H1 (cell line): ENCODE results near the gene RNFT2. TPM values are rescaled to one million over a fixed set of nuclear protein-coding genes. Genes with fewer than 3 reads are reported as not detected.

Experiments used
- CTCF ChIA-PET: fragments of 300-600 bp; sonication (Branson Sonifier 250); formaldehyde crosslinking; loops from one replicate; lab custom pipeline; 2021; ENCODE audit not compliant: partially characterized antibody; lab: Charles Lee
- POLR2A ChIA-PET: fragments of 300-600 bp; sonication (Branson Sonifier 250); formaldehyde crosslinking; loops from one replicate; lab custom pipeline; 2021; ENCODE audit warnings: inconsistent platforms; ENCODE audit not compliant: partially characterized antibody; lab: Charles Lee
- DNase-seq, 2 experiments: peaks; one replicate each; pipeline versions ENCODE4 v3.0.0 to v3.0.0-alpha.2; 2010 to 2022; ENCODE audit warnings: low spot score in 2 of 2, low read depth in 1 of 2, mixed read lengths in 1 of 2
- FAIRE-seq: peaks from 2 replicates; lab custom pipeline; 2011; peaks lifted over from hg19 to GRCh38; lab: Jason Lieb, UNC
- H2AFZ ChIP-seq: 2 replicates; pipeline ENCODE4 v1.8.1; 2012; ENCODE audit warnings: low read length, inconsistent platforms
- H2AK5ac ChIP-seq: 2 replicates; pipeline ENCODE4 v1.6.1; 2013; ENCODE audit warnings: low read depth, low read length
- H2BK120ac ChIP-seq: replicated peaks from 2 replicates; pipeline ENCODE3; 2013; ENCODE audit warnings: low read depth, low read length, inconsistent platforms
- H2BK12ac ChIP-seq: 2 replicates; pipeline ENCODE4 v1.6.1; 2013; ENCODE audit warnings: low read depth, low read length
- H2BK15ac ChIP-seq: 2 replicates; pipeline ENCODE4 v1.6.1; 2013; ENCODE audit warnings: low read length
- H2BK20ac ChIP-seq: 2 replicates; pipeline ENCODE4 v1.6.1; 2013; ENCODE audit warnings: low read length
- H2BK5ac ChIP-seq: 2 replicates; pipeline ENCODE4 v1.6.1; 2013; ENCODE audit warnings: low read depth, low read length
- H3K14ac ChIP-seq: 2 replicates; pipeline ENCODE4 v1.6.1; 2013; ENCODE audit warnings: inconsistent platforms; ENCODE audit not compliant: insufficient read length
- H3K18ac ChIP-seq: 2 replicates; pipeline ENCODE4 v1.6.1; 2013; ENCODE audit warnings: low read length; ENCODE audit errors: extremely low read depth
- H3K23ac ChIP-seq: 2 replicates; pipeline ENCODE4 v1.6.1; 2013; ENCODE audit warnings: inconsistent platforms; ENCODE audit not compliant: insufficient read length
- H3K23me2 ChIP-seq: 2 replicates; pipeline ENCODE4 v1.6.1; 2013; ENCODE audit warnings: low read depth, low read length
- H3K27ac ChIP-seq: 2 replicates; pipeline ENCODE4 v1.6.1; 2011; ENCODE audit warnings: low read depth, low read length, inconsistent platforms
- H3K27me3 ChIP-seq, 4 experiments: replicated peaks in 1 of 4; 1 replicate in 1 of 4; 2 replicates in 3 of 4; pipeline versions ENCODE4 v1.6.1 to v1.8.1; 2011 to 2013; ENCODE audit warnings: low read length in 3 of 4, mild to moderate bottlenecking in 3 of 4, inconsistent platforms in 2 of 4, mixed read lengths in 2 of 4, moderate library complexity in 1 of 4; ENCODE audit not compliant: control insufficient read depth in 3 of 4, insufficient read depth in 3 of 4; ENCODE audit errors: extremely low read depth in 1 of 4
- H3K36me3 ChIP-seq, 4 experiments: 2 replicates each; pipeline versions ENCODE4 v1.6.1 to v1.8.1; 2011 to 2013; ENCODE audit warnings: mild to moderate bottlenecking in 4 of 4, low read length in 3 of 4, moderate library complexity in 2 of 4, control low read depth in 1 of 4, inconsistent platforms in 1 of 4; ENCODE audit not compliant: insufficient read depth in 4 of 4, control insufficient read depth in 2 of 4
- H3K4ac ChIP-seq: replicated peaks from 2 replicates; pipeline ENCODE3; 2013; ENCODE audit warnings: low read length, low read depth, mixed read lengths, inconsistent platforms; ENCODE audit not compliant: insufficient read length
- H3K4me1 ChIP-seq, 4 experiments: replicated peaks in 1 of 4; 1 replicate in 1 of 4; 2 replicates in 3 of 4; pipeline versions ENCODE4 v1.6.1 to v1.8.1; 2011 to 2013; ENCODE audit warnings: low read length in 3 of 4, inconsistent platforms in 2 of 4, mixed read lengths in 1 of 4; ENCODE audit not compliant: insufficient read depth in 4 of 4, control insufficient read depth in 3 of 4
- H3K4me2 ChIP-seq, 2 experiments: 2 replicates each; pipeline versions ENCODE4 v1.6.1 to v1.8.1; 2011 to 2013; ENCODE audit warnings: low read depth in 2 of 2, low read length in 2 of 2, control low read depth in 1 of 2, inconsistent platforms in 1 of 2, mild to moderate bottlenecking in 1 of 2; ENCODE audit not compliant: insufficient read depth in 1 of 2
- H3K4me3 ChIP-seq, 4 experiments: fragments of 200-600, 300-600 bp in 1 of 4; sonication (generic), shearing (Covaris generic), sonication (Bioruptor Twin) in 1 of 4; 2 replicates each; pipeline versions ENCODE4 v1.5.1 to v1.8.1; 2011 to 2016; ENCODE audit warnings: low read length in 4 of 4, low read depth in 3 of 4, control low read depth in 2 of 4, inconsistent platforms in 2 of 4, mild to moderate bottlenecking in 2 of 4, mixed read lengths in 1 of 4, moderate library complexity in 1 of 4; ENCODE audit not compliant: insufficient read depth in 2 of 4; ENCODE audit errors: extremely low read depth in 1 of 4
- H3K56ac ChIP-seq: replicated peaks from 2 replicates; pipeline ENCODE3; 2013; ENCODE audit warnings: low read depth, mild to moderate bottlenecking, mixed read lengths, low read length, inconsistent platforms; ENCODE audit not compliant: insufficient read length
- H3K79me1 ChIP-seq: 2 replicates; pipeline ENCODE4 v1.6.1; 2013; ENCODE audit warnings: low read depth, low read length, control low read depth
- H3K79me2 ChIP-seq, 2 experiments: 2 replicates each; pipeline versions ENCODE4 v1.6.1 to v1.8.1; 2012 to 2013; ENCODE audit warnings: low read length in 2 of 2, mild to moderate bottlenecking in 2 of 2, inconsistent platforms in 1 of 2; ENCODE audit not compliant: insufficient read depth in 2 of 2, control insufficient read depth in 1 of 2
- H3K9ac ChIP-seq, 4 experiments: replicated peaks in 1 of 4; 1 replicate in 1 of 4; 2 replicates in 3 of 4; pipeline versions ENCODE4 v1.6.1 to v1.8.1; 2011 to 2013; ENCODE audit warnings: low read depth in 3 of 4, low read length in 3 of 4, control low read depth in 2 of 4, mild to moderate bottlenecking in 2 of 4, moderate library complexity in 2 of 4, inconsistent platforms in 1 of 4; ENCODE audit errors: extremely low read depth in 1 of 4
- H3K9me3 ChIP-seq, 2 experiments: 2 replicates each; pipeline versions ENCODE4 v1.6.1 to v1.8.1; 2012 to 2013; ENCODE audit warnings: mild to moderate bottlenecking in 2 of 2, moderate library complexity in 2 of 2, control low read depth in 1 of 2, inconsistent platforms in 1 of 2, low read depth in 1 of 2, low read length in 1 of 2, mixed read lengths in 1 of 2; ENCODE audit not compliant: insufficient read depth in 2 of 2
- H4K20me1 ChIP-seq, 2 experiments: replicated peaks in 1 of 2; 2 replicates each; pipeline versions ENCODE3 to v1.8.1; 2011 to 2013; ENCODE audit warnings: inconsistent platforms in 2 of 2, low read length in 2 of 2, mild to moderate bottlenecking in 1 of 2; ENCODE audit not compliant: insufficient read depth in 2 of 2, control insufficient read depth in 1 of 2
- H4K5ac ChIP-seq: 2 replicates; pipeline ENCODE4 v1.6.1; 2013; ENCODE audit warnings: low read length, low read depth, mixed read lengths, inconsistent platforms; ENCODE audit not compliant: insufficient read length
- H4K8ac ChIP-seq: 2 replicates; pipeline ENCODE4 v1.8.0; 2013; ENCODE audit warnings: mild to moderate bottlenecking, moderate library complexity, low read length, inconsistent platforms; ENCODE audit not compliant: insufficient read depth; ENCODE audit errors: extremely low read depth
- H4K91ac ChIP-seq: replicated peaks from 2 replicates; pipeline ENCODE3; 2013; ENCODE audit warnings: low read length, mixed read lengths, inconsistent platforms; ENCODE audit not compliant: insufficient read length
- ATF2 ChIP-seq: IDR thresholded peaks from 2 replicates; pipeline ENCODE4 v1.6.1; 2012; ENCODE audit warnings: low read length, inconsistent platforms
- BCL11A ChIP-seq, 2 experiments: IDR thresholded peaks; one replicate each; pipeline ENCODE4 v1.6.1; 2011; ENCODE audit warnings: low read depth in 2 of 2, low read length in 2 of 2, mild to moderate bottlenecking in 2 of 2
- CEBPB ChIP-seq: IDR thresholded peaks from 2 replicates; pipeline ENCODE4 v1.6.1; 2012; ENCODE audit warnings: low read depth, low read length
- CHD1 ChIP-seq: IDR thresholded peaks from 2 replicates; pipeline ENCODE4 v1.6.1; 2012; ENCODE audit warnings: low read depth, low read length, improper control_type of control experiment
- MAX ChIP-seq: IDR thresholded peaks from 2 replicates; pipeline ENCODE4 v1.6.1; 2012; ENCODE audit warnings: inconsistent platforms
- NRF1 ChIP-seq: IDR thresholded peaks from 2 replicates; pipeline ENCODE4 v1.6.1; 2011; ENCODE audit warnings: mild to moderate bottlenecking, low read depth, low read length, improper control_type of control experiment
- SIRT6 ChIP-seq: IDR thresholded peaks from one replicate; pipeline ENCODE4 v1.7.1; 2012; ENCODE audit warnings: low read length, inconsistent platforms
- SP4 ChIP-seq: IDR thresholded peaks from 2 replicates; pipeline ENCODE4 v1.6.1; 2012; ENCODE audit warnings: low read length, inconsistent platforms
- SUZ12 ChIP-seq: fragments of 200-600 bp; sonication (generic); IDR thresholded peaks from 2 replicates; pipeline ENCODE4 v1.6.1; 2012; ENCODE audit warnings: mild to moderate bottlenecking, inconsistent platforms, low read length, moderate library complexity, mixed read lengths
- TCF12 ChIP-seq: IDR thresholded peaks from 2 replicates; pipeline ENCODE4 v1.6.1; 2011; ENCODE audit warnings: low read depth, mild to moderate bottlenecking, low read length
- TEAD4 ChIP-seq: IDR thresholded peaks from 2 replicates; pipeline ENCODE4 v1.6.1; 2012; ENCODE audit warnings: low read depth, low read length, inconsistent platforms, mixed read lengths
- YY1 ChIP-seq: IDR thresholded peaks from 2 replicates; pipeline ENCODE4 v1.6.1; 2011; ENCODE audit warnings: low read depth, mild to moderate bottlenecking, low read length
- WGBS, 2 experiments: shearing (Covaris generic) in 1 of 2; methylation state at CpG; one replicate each; pipeline versions ENCODE4 v1.1.6 to v1.1.7; 2013 to 2015; ENCODE audit warnings: low lambda C conversion rate in 2 of 2, mixed read lengths in 2 of 2, inconsistent platforms in 1 of 2, low coverage in 1 of 2, missing lambda C conversion rate in 1 of 2; ENCODE audit not compliant: insufficient replicate concordance in 2 of 2, insufficient coverage in 1 of 2, insufficient read length in 1 of 2; ENCODE audit errors: extremely low coverage in 1 of 2, missing lambda C conversion rate in 1 of 2; 5-methylcytosine and 5-hydroxymethylcytosine counted together
- polyA plus RNA-seq, 7 experiments: library from polyadenylated mRNA; depleted of rRNA in 3 of 7; stranded (reverse) in 5 of 7; unstranded in 2 of 7; fragments of >200 nt in 5 of 7; fragments of 200-250 nt in 2 of 7; gene quantifications; 1 replicate in 5 of 7; 2 replicates in 1 of 7; 4 replicates in 1 of 7; pipeline versions ENCODE4 v1.2.1 to v1.2.3, GENCODE V29; 2011 to 2013; ENCODE audit warnings: missing spikeins in 2 of 7, mixed read lengths in 2 of 7
- total RNA-seq: library from RNA; stranded (reverse); fragmentation: NEBNext Ultra II Directional; extraction: Animal tissue kit (Norgen Biotek cat#: 25700); gene quantifications from 2 replicates; pipeline ENCODE4 v1.2.1, GENCODE V29; 2021

Gene RNFT2
- total and polyA plus RNA-seq, 2 of the 8 experiments (the other 6 are each of a cell fraction or from before 2014, with no cell fraction given): 14.2 to 33.1 TPM

GRCh38 chr12:116792403-116792802, 54.3 kb downstream of the RNFT2 start:
- Histone ChIP-seq H4K91ac (no peak overlapping the region), H3K79me1 (no peaks in the 10 kb centered on the region; the same call in 1 of the 2 replicates), H4K8ac (no peak overlapping the region), H3K27me3 (no peaks in the 10 kb centered on the region), H3K23me2 (peaks cover 17% of the 10 kb centered on the region; the same call in 1 of the 2 replicates), H3K4me3 (no peak overlapping the region), H4K5ac (no peak overlapping the region), H2BK20ac (no peak overlapping the region), H3K36me3 (peaks cover 0 to 6% (median 0%) of the 10 kb centered on the region in 4 experiments; a peak in 4 of 8 replicates), H3K79me2 (no peaks in the 10 kb centered on the region), H2AK5ac (no peak overlapping the region), H3K4ac (no peak overlapping the region), H2BK120ac (no peak overlapping the region), H2AFZ (no peak overlapping the region), H3K9me3 (no peaks in the 10 kb centered on the region), H2BK15ac (no peak overlapping the region), H2BK5ac (no peak overlapping the region), H3K9ac (no peak overlapping the region), H3K27ac (no peak overlapping the region), H3K23ac (no peak overlapping the region), H3K4me1 (no peaks in the 10 kb centered on the region), H2BK12ac (no peak overlapping the region), H3K18ac (no peak overlapping the region), H3K56ac (no peak overlapping the region), H3K4me2 (no peak overlapping the region), H4K20me1 (peaks cover 2 to 5% of the 10 kb centered on the region in 2 experiments), H3K14ac (no peak overlapping the region)
- DNase-seq (no peak), FAIRE-seq (no peak)
- POLR2A ChIA-PET: interaction anchor here (1.7 kb wide), 1 partner anchor 33 kb away, joined by 5 read pairs; no protein-coding TSS in a partner anchor
- CTCF ChIA-PET: interaction anchor here (0.8 to 1.4 kb wide), 3 partner anchors 13 to 186 kb away, joined by 3 to 5 read pairs (median 3); no protein-coding TSS in a partner anchor
- WGBS, 2 experiments: 87% methylated on average over 10 of the region's 10 CpGs; no CpG with 5 or more reads in 1 of the 2 experiments
- TF ChIP-seq ATF2 (no peak), SUZ12 (no peak), NRF1 (no peak), CEBPB (no peak), SIRT6 (no peak), SP4 (no peak), TEAD4 (no peak), CHD1 (no peak), BCL11A (IDR thresholded peaks at IDR 0.05; ENCODE audit: low read depth in 2 of 2, low read length in 2 of 2) (no peak), TCF12 (no peak), MAX (no peak), YY1 (no peak)
